Lower lobe of right lung (tissue), 2 donors: Measurements from ENCODE around the gene SOCS7. TPM values are rescaled to one million over a fixed set of nuclear protein-coding genes. Genes with fewer than 3 reads are reported as not detected.

Experiments
- ATAC-seq, 2 donors: fragments of 200-7000 bp; cut with Tn5 transposase; one replicate each; pipeline ENCODE4 v1.9.1; 2020 to 2022; ENCODE audit warnings: mild to moderate bottlenecking in 2 of 2, moderate library complexity in 2 of 2
- DNase-seq: peaks from one replicate; pipeline ENCODE4 v3.0.0-alpha.2; 2020
- H3K27ac ChIP-seq: fragments of 200-600 bp; one replicate; pipeline ENCODE4 v1.8.0; 2022
- H3K27me3 ChIP-seq: fragments of 200-600 bp; one replicate; pipeline ENCODE4 v1.8.0; 2022; ENCODE audit warnings: low read depth
- H3K36me3 ChIP-seq: fragments of 200-600 bp; one replicate; pipeline ENCODE4 v1.8.0; 2022; ENCODE audit warnings: mild to moderate bottlenecking
- H3K4me1 ChIP-seq: fragments of 200-600 bp; one replicate; pipeline ENCODE4 v1.8.0; 2022
- H3K4me3 ChIP-seq: fragments of 200-600 bp; one replicate; pipeline ENCODE4 v1.8.0; 2022; ENCODE audit warnings: mild to moderate bottlenecking
- H3K9me3 ChIP-seq: fragments of 200-600 bp; one replicate; pipeline ENCODE4 v1.8.0; 2022
- intact Hi-C: fragments of 100-400 bp; cut with DNase I; formaldehyde crosslinking; loops from one replicate; pipeline ENCODE4 v1.11.0; 2022
- total RNA-seq: library from RNA; stranded (reverse); fragmentation: NEBNext Ultra II Directional; extraction: Animal tissue kit (Norgen Biotek cat#: 25700); gene quantifications from one replicate; pipeline ENCODE4 v1.2.1, GENCODE V29; 2021
- TF ChIP-seq, protein P1 (sequence below): fragments of 200-600 bp; IDR thresholded peaks from one replicate; pipeline ENCODE4 v1.8.0; 2022; ENCODE audit warnings: antibody characterized with exemption, mild to moderate bottlenecking
- donor health status: DM: no; HTN: yes; CAD: no; lungs with severe emphysema.

SOCS7 gene
- total RNA-seq, 1 donor from 2014 or later = 23.0 TPM

DNA sequence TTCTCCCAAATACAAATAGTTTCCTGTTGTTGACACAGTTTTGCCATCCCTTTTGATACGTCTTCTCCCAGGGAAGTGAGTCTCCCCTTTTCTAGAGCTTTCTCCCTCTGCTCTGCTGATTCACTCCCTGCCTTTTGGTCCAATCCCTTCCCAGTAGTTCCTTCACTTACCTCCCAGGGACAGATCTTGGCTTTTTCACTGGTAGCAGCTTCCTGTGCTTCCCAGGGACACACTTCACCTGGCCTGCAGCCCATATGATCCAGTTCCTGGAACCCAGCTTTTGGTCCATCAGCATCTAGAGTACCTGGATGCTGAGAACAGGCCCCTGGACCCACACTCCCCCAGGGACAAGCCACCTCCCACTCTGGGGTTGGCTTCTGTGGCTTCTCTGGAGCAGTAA lies 23.7 kb upstream of the SOCS7 start:
- intact Hi-C loops = no loop called here
- DNase-seq (no peak), ATAC-seq (no peak)
- Histone ChIP-seq H3K27me3 (no peaks in the 10 kb centered on the region), H3K4me3 (no peak overlapping the region), H3K36me3 (peaks cover 11% of the 10 kb centered on the region), H3K27ac (no peak overlapping the region), H3K4me1 (peaks cover 14% of the 10 kb centered on the region), H3K9me3 (no peaks in the 10 kb centered on the region)
- TF ChIP-seq, protein P1, sequence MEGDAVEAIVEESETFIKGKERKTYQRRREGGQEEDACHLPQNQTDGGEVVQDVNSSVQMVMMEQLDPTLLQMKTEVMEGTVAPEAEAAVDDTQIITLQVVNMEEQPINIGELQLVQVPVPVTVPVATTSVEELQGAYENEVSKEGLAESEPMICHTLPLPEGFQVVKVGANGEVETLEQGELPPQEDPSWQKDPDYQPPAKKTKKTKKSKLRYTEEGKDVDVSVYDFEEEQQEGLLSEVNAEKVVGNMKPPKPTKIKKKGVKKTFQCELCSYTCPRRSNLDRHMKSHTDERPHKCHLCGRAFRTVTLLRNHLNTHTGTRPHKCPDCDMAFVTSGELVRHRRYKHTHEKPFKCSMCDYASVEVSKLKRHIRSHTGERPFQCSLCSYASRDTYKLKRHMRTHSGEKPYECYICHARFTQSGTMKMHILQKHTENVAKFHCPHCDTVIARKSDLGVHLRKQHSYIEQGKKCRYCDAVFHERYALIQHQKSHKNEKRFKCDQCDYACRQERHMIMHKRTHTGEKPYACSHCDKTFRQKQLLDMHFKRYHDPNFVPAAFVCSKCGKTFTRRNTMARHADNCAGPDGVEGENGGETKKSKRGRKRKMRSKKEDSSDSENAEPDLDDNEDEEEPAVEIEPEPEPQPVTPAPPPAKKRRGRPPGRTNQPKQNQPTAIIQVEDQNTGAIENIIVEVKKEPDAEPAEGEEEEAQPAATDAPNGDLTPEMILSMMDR = no peak

DNA sequence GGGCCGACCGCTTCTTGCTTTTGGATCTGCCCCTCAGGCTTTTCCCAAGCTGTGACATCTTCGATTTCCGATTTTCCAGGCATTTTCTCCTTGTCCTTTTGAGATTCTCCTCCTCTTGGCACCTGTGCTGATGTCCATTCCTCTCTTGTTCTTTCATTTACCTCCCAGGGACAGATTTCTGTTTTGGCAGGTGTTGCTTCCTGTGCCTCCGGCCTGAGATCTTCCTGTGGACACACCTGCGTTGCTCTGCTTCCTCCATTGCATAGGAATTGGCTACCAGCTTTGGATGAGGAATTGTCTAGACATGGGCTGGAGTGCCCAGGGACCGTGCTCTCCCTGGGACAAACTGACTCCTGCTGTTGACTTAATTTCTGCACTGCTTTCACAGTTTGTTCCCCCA lies 23.0 kb upstream of the SOCS7 start:
- H3K27ac ChIP-seq = no peak overlapping the region
- peaks cover 14% of the 10 kb centered on the region for H3K4me1 ChIP-seq
- no peak overlapping the region for H3K4me3 ChIP-seq
- DNase-seq (no peak), ATAC-seq (no peak)
- H3K36me3 ChIP-seq = peaks cover 4% of the 10 kb centered on the region
- intact Hi-C loops = no loop called here
- H3K9me3 ChIP-seq = no peaks in the 10 kb centered on the region
- peaks cover 6% of the 10 kb centered on the region for H3K27me3 ChIP-seq
- TF ChIP-seq, protein P1 = no peak

DNA sequence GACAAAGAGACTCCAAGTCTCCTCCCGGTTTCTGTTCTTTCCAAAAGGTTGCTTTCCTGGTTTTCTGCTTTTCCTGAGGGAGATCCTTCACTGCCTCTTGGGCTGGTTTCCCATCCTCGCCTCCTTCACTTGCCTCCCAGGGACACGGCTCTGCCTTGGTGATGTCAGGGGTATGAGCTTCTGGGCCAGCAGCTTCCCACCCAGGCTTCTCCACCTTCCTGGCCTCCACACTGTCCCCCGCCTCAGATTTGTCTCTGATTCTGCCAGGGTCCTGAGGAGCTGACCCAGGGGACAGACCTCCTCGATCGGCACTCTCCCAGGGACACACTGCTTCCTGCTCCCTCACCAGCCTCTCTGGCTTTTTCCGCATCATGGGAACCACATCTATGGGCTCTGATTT lies 22.4 kb upstream of the SOCS7 start:
- H3K27ac ChIP-seq = no peak overlapping the region
- ATAC-seq (no peak), DNase-seq (no peak)
- H3K4me3 ChIP-seq = no peak overlapping the region
- TF ChIP-seq, protein P1 = no peak
- H3K36me3 ChIP-seq = no peaks in the 10 kb centered on the region
- no peaks in the 10 kb centered on the region for H3K9me3 ChIP-seq
- H3K27me3 ChIP-seq = peaks cover 10% of the 10 kb centered on the region
- peaks cover 9% of the 10 kb centered on the region for H3K4me1 ChIP-seq
- intact Hi-C loops = no loop called here

GRCh38 chr17:38329808-38330730 lies 21.6 kb upstream of the SOCS7 start:
- Histone ChIP-seq H3K36me3 (no peaks in the 10 kb centered on the region), H3K4me1 (peaks cover 8% of the 10 kb centered on the region), H3K27ac (no peak overlapping the region), H3K4me3 (no peak overlapping the region), H3K9me3 (no peaks in the 10 kb centered on the region), H3K27me3 (peaks cover 10% of the 10 kb centered on the region)
- ATAC-seq = no peak
- intact Hi-C loops = no loop called here
- TF ChIP-seq, protein P1 = no peak
- no peak for DNase-seq

DNA sequence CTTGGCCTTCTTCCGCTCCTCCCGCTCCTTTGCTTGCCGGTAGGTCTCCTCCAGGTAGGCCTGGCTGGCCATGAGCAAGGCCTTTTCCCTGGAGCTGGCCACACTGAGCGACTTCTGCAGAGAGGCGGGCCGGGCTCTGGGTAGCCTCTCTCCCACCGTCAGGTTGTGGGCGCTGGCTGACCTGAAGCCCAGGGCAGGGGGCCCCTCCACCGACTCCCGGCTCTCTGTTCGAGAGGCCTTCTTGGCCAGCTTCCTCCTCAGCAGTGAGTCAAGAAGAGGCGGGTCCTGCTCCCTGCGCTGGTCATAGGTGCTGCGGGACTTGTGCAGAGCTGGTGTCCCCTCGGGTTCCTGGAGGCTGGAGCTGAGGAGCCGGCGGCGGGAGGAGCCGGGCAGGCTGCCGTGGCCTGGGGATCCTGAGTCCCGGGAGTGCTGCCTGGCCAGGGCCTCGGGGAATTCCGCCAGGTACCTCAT lies 20.7 kb upstream of the SOCS7 start:
- Histone ChIP-seq H3K27ac (no peak overlapping the region), H3K36me3 (no peaks in the 10 kb centered on the region), H3K27me3 (peaks cover 10% of the 10 kb centered on the region), H3K4me1 (peaks cover 8% of the 10 kb centered on the region), H3K9me3 (no peaks in the 10 kb centered on the region), H3K4me3 (no peak overlapping the region)
- intact Hi-C loops = no loop called here
- ATAC-seq (peak; percentile 62 to 73), DNase-seq (peak; percentile 62)
- TF ChIP-seq, protein P1 = no peak
